A549 (cell line): ENCODE data around the gene RXRA.

ENCODE experiments used
- NR3C1 ChIP-seq: fragments of >200 bp; sonication (Bioruptor Twin); formaldehyde crosslinking; IDR thresholded peaks from 3 replicates; pipeline ENCODE4 v1.6.1; 2017
- TF ChIP-seq, protein P1 (sequence below): fragments of >200 bp; sonication (Bioruptor Twin); formaldehyde crosslinking; IDR thresholded peaks from 3 replicates; pipeline ENCODE4 v1.5.1; 2016

DNA sequence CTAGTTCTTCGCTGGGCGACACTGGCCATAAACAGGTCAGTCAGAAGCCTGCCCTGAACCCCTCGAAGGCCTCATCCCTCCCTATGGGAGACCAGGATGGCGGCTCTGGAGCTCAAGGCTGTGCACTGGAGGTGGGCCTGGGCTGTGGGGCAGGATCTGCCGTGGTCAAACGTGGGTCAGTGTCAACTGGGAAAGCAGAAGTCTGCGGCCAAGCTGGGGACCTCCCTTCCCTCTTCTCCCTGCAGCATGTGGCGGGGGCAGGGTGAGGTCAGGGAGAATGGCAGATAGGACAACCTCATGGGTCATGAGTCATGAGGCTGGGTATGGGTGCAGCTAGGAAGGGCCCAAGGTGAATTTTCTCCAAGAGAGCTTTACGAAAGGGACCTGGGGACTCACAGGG lies 132.9 kb downstream of the RXRA start:
- TF ChIP-seq, protein P1, sequence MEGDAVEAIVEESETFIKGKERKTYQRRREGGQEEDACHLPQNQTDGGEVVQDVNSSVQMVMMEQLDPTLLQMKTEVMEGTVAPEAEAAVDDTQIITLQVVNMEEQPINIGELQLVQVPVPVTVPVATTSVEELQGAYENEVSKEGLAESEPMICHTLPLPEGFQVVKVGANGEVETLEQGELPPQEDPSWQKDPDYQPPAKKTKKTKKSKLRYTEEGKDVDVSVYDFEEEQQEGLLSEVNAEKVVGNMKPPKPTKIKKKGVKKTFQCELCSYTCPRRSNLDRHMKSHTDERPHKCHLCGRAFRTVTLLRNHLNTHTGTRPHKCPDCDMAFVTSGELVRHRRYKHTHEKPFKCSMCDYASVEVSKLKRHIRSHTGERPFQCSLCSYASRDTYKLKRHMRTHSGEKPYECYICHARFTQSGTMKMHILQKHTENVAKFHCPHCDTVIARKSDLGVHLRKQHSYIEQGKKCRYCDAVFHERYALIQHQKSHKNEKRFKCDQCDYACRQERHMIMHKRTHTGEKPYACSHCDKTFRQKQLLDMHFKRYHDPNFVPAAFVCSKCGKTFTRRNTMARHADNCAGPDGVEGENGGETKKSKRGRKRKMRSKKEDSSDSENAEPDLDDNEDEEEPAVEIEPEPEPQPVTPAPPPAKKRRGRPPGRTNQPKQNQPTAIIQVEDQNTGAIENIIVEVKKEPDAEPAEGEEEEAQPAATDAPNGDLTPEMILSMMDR = no peak
- TF ChIP-seq NR3C1 = no peak
